HG03064 (cell line): ENCODE measurements around the gene PGA3.
"Not testable (repeated sequence)": the region's sequence is repeated elsewhere in the genome, so short reads cannot be mapped to it uniquely, and the experiment has no call there.

Experiments
- ATAC-seq: cut with Tn5 transposase; IDR thresholded peaks from one replicate; pipeline ENCODE4 v1.9.1; 2021; ENCODE audit warnings: low read depth; ENCODE audit not compliant: unreplicated experiment

The PGA3 gene

DNA sequence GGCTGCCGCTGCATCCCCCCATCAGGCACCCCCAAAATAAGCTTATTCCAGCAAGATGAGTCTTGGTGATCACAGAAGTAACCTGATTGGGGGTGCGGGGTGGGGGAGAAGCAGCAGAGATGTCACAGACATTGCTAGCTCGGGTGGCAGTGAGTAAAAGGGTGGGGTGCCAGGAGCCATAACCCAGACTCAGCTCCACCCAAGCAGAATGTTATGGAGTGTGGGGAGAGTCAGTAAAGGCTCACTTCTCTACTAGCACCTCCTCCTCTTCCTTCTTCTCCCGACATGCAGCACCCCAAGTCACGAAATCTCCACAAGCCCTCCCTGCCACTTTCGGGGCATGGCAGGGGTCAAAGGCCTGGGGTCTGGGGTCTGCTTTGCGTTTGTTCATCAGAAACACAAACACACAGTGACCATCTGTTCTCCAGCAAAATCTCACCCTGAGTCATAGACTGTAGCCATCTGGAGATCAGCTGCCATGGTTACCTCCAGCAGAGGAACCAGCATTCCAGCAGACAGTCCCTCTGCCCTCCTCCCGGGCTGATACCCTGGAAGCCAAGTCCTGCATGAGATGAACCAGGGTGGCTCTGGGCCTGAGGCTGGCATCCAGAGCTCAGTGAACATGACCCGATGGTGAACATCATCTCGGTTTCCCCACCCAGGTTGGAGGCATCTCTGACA, 42.1 kb downstream of the PGA3 start:
- ATAC-seq = not testable (repeated sequence)

DNA sequence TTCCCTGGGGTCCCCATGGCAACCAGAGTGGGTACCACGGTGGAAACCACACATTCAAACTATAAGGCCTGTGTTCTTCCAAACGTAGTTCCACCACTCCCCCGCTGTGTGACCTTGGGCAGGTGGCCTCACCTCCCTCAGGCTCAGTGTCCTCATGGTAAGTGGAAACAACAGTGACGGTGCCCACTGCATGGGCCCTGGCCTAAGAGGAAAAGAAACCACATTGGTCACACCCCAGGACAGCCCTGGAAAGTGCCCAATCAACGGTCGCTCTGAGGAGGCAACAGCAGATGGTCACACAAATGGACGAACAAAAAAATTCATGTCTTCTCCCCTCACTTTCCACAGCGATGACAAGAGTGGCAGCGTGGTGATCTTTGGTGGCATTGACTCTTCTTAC, 44.8 kb downstream of the PGA3 start:
- ATAC-seq = not testable (repeated sequence)

DNA sequence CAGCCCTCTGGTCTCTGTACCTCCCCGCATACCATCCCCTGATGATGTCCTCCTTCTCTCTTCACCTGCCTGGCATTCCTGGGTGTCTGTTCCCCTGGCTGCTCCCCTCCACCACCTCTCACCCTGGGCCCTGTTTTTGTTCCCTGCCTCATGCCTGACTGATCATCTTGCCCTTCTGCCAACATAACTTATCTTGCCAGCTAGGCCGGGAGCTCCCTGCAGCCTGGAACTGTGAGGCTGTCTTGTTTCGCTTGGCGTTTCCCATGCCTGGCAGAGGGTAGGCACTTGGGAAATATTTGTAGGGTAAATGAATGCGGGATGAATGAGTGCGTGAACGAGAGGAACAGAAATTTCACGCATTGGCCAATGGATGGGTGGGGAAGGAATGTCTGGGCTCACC, 45.9 kb downstream of the PGA3 start:
- not testable (repeated sequence) for ATAC-seq

DNA sequence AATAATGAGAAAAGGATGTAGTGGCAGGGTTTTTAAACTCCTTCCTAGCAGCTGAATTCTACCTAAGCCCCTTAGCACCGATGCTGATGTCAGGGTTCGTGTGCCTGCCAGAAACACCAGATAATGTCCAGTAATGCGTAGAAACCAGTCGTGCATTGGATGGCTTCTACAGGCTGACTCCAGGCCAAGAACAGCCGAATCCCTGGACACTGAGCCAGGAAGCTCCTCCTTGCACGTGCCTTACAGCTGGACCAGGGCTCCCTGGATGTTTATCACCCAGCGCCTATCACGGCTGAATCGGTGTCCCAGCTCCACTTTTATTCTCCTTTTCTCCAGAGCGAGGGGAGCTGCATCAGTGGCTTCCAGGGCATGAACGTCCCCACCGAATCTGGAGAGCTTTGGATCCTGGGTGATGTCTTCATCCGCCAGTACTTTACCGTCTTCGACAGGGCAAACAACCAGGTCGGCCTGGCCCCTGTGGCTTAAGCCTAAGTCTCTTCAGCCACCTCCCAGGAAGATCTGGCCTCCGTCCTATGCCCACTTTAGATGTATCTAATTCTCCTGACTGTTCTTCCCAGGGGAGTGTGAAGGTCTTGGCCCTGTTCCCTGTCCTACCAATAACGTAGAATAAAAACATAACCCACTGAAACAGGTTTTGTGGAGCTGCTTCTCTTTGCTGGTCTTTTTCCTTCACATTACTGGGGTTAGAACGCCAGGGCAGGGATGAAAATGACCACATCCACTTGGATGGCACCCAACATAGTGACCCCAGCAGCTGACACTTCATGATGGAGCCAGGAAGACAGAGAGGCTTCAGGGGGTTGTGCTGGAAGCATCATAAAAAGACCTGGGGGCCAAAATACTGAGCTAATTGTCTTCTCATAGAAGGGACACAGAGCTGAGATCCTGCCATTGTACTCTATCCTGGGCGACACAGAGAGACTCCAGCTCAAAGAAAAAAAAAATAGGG, 47.8 kb downstream of the PGA3 start:
- ATAC-seq = not testable (repeated sequence)

DNA sequence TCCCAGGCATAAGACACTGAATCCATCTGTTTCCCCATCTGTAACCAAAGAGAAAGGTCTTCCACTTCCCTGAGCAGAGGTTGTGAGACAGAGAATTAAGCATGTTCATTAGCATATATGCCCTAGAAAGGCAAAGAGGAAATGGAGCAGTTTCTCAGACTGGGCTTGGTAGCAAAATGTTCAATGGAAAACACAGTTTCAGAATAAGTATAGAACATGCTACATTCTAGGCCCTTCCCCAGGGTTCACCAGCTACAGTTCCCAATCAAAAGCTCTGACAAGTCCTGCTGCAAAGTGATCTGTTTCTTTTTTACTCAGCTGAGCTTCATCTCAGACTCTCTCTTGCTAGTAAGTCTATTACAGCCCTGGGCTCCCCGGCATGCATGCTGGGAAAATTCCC, 49.0 kb downstream of the PGA3 start:
- not testable (repeated sequence) for ATAC-seq

DNA sequence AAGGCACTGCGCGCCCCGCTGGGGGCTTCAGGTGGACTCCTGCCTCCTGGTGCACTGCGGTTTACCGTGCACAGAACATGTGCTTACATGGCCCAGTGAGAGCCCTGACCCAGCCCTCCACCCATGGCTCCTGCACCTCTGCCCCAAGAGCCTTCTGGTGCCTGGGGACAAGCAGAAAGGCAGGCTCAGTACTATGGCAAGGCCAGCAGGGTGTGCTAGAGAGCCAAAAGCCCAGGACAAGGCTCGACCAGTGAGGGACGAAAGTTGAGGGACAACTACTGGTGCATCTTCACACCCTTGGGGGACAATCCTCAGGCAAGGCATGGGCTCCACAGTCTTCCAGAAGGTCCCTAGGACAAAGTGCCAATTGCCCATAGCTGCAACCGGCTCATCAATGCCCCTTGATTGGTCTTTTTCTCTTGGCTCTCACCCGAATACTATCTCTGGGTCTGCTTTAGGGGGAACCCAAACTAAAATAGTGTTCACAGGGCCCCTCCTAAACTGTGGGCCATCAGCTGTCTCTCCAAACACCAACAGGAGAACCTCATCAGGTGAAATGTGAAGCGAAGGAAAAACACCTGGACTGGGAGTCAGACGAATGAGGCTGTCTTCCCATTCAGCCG, 51.2 kb downstream of the PGA3 start:
- no peak for ATAC-seq

DNA sequence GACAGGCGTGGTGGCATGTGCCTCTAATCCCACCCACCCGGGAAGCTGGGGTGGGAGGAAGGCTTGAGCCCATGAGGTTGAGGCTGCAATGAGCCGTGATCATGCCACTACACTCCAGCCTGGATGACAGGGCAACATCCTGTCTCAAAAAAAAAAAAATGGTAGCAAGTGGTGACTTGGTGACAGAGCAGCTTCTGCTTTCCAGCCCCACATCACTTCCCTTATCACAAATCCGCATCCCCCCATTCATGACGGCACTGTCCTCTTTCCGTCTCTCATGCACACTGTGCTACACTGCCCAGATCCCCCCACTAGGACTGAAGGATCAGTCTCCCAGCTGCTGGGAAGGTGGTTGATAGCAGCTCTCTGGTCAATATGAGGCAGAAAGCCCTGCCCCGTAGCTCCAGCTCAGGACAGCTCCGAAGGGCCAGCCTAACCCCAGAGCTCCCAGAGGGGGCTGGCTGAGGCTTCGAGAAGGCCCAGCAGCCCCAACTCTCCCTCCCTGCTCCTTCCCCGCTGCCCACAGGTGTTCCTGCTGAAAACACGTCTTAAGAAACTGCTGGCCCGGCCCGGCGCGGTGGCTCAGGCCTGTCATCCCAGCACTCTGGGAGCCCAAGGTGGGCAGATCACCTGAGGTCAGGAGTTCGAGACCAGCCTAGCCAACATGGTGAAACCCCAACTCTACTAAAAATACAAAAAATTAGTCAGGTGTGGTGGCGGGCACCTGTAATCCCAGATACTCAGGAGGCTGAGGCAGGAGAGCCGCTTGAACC, 53.6 kb downstream of the PGA3 start:
- no peak for ATAC-seq

DNA sequence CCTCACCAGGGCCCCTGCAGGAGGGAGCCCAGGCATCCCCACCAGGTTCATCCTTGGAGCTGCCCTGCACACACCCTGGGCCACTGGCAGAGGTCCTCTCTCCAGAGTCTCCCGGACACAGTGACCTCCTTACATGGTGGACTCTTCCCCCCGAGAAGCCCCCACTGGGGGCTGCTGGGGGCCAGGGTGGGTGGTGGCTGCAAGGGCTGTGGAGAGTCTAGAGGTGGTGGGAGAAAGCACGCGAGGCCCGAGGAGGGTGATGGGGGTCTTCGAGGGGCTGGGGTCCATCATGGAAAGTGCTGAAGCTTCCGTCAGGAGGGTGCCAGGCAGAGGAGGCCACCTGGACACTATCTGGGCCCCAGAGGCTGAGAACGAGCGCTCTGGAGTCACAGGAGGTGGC, 55.2 kb downstream of the PGA3 start:
- ATAC-seq = no peak

DNA sequence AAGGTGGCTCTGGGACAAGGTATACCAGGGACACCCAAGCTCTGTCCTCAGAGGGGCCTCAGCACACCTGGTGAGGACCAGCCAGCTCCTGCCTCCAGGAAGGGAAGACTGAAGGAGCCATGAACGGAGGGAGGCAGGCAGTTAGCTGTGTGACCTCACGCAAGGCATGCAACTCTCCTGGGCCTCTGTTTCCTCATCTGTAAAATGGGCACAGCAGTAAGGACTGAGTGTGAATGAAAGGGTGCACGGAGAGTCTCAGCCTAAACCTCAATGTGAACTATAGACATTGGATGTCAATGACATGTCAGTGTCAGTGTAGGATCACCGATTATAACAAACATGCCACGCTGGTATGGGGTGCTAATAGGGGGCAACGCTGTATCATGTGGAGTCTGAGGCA, 56.0 kb downstream of the PGA3 start:
- no peak for ATAC-seq
